Activated T-cell treated with anti-CD3 and anti-CD28 coated beads for 4 hours (primary cell): Measurements from ENCODE around the gene VKORC1L1.
"Not testable (repeated sequence)": the region's sequence is repeated elsewhere in the genome, so short reads cannot be mapped to it uniquely, and the experiment has no call there.

Source experiments
- DNase-seq: peaks from one replicate; pipeline ENCODE4 v3.0.0-alpha.2; 2020

Gene VKORC1L1

GRCh38 chr7:65945787-65946186, 72.9 kb downstream of the VKORC1L1 start:
- not testable (repeated sequence) for DNase-seq

- DNase-seq = no peak
Observed at GRCh38 chr7:65946904-65947303, 74.0 kb downstream of the VKORC1L1 start.

- DNase-seq = no peak
Observed at GRCh38 chr7:65951837-65952578, 79.1 kb downstream of the VKORC1L1 start.

- DNase-seq = no peak
Observed at GRCh38 chr7:65953001-65953720, 80.3 kb downstream of the VKORC1L1 start.

GRCh38 chr7:65953890-65954450, 81.1 kb downstream of the VKORC1L1 start:
- no peak for DNase-seq

- DNase-seq = no peak
Observed at GRCh38 chr7:65955718-65956117, 82.8 kb downstream of the VKORC1L1 start.

GRCh38 chr7:65960351-65961074, 87.6 kb downstream of the VKORC1L1 start:
- no peak for DNase-seq

GRCh38 chr7:65962033-65962432, 89.2 kb downstream of the VKORC1L1 start:
- no peak for DNase-seq

GRCh38 chr7:65964671-65965070, 91.8 kb downstream of the VKORC1L1 start:
- not testable (repeated sequence) for DNase-seq

- no peak for DNase-seq
Observed at GRCh38 chr7:65966146-65966545, 93.3 kb downstream of the VKORC1L1 start.

- DNase-seq = no peak
Observed at GRCh38 chr7:65967361-65968155, 94.7 kb downstream of the VKORC1L1 start.

GRCh38 chr7:65968256-65969185, 95.6 kb downstream of the VKORC1L1 start:
- DNase-seq = no peak

- DNase-seq = no peak
Observed at GRCh38 chr7:65971021-65971420, 98.1 kb downstream of the VKORC1L1 start.

GRCh38 chr7:65972976-65973375, 100.1 kb downstream of the VKORC1L1 start:
- DNase-seq = no peak

GRCh38 chr7:65974191-65974801, 101.4 kb downstream of the VKORC1L1 start:
- no peak for DNase-seq

- no peak for DNase-seq
Observed at GRCh38 chr7:65974876-65975275, 102.0 kb downstream of the VKORC1L1 start.

- DNase-seq = no peak
Observed at GRCh38 chr7:65975814-65976445, 103.1 kb downstream of the VKORC1L1 start.

GRCh38 chr7:65976659-65977196, 103.9 kb downstream of the VKORC1L1 start:
- DNase-seq = no peak

GRCh38 chr7:65978891-65979582, 106.2 kb downstream of the VKORC1L1 start:
- no peak for DNase-seq
